Activated CD4-positive, alpha-beta memory T cell treated with anti-CD3 and anti-CD28 coated beads, Interleukin-2, amount 10 ng/mL, durations not matched to agents 7 days and 5 days (primary cell): ENCODE measurements around the gene PHTF1. TPM values are rescaled to one million over a fixed set of nuclear protein-coding genes. Genes with fewer than 3 reads are reported as not detected.

Experiments used
- CTCF ChIA-PET: fragments of 350-600 bp; sonication (Branson Sonifier 250); formaldehyde crosslinking; loops from one replicate; lab custom pipeline; 2021; ENCODE audit warnings: antibody characterized with exemption, inconsistent platforms; lab: Charles Lee
- POLR2A ChIA-PET: fragments of 350-600 bp; sonication (Branson Sonifier 250); formaldehyde crosslinking; loops from one replicate; lab custom pipeline; 2021; ENCODE audit warnings: antibody characterized with exemption; lab: Charles Lee
- DNase-seq: peaks from one replicate; pipeline ENCODE4 v3.0.0-alpha.2; 2020
- H3K27ac Mint-ChIP-seq: one replicate; pipeline ENCODE4 v1.8.0; 2021; ENCODE audit warnings: mild to moderate bottlenecking, mixed read lengths
- H3K27me3 Mint-ChIP-seq: one replicate; pipeline ENCODE4 v1.8.0; 2021; ENCODE audit warnings: mixed read lengths
- H3K36me3 Mint-ChIP-seq: one replicate; pipeline ENCODE4 v1.8.0; 2021; ENCODE audit warnings: low read depth, mixed read lengths
- H3K4me1 Mint-ChIP-seq: one replicate; pipeline ENCODE4 v1.8.0; 2021; ENCODE audit warnings: mixed read lengths
- H3K4me3 Mint-ChIP-seq: one replicate; pipeline ENCODE4 v1.8.0; 2021; ENCODE audit warnings: mild to moderate bottlenecking, mixed read lengths
- H3K9me3 Mint-ChIP-seq: one replicate; pipeline ENCODE4 v1.8.0; 2021; ENCODE audit warnings: mixed read lengths
- total RNA-seq, 2 experiments: library from RNA; stranded (reverse); gene quantifications; one replicate each; pipeline ENCODE4 v1.2.3, GENCODE V29; 2021

Gene PHTF1
- total RNA-seq, 2 experiments from 2014 or later, result 22.1 to 23.0 TPM

- Mint-ChIP-seq H3K27me3 (no peaks in the 10 kb centered on the region), H3K4me1 (peaks cover 12% of the 10 kb centered on the region), H3K9me3 (no peaks in the 10 kb centered on the region), H3K27ac (no peak overlapping the region), H3K4me3 (no peak overlapping the region), H3K36me3 (no peaks in the 10 kb centered on the region)
- ChIA-PET POLR2A (no interaction called here), CTCF (interaction anchor here (1.3 kb wide), 1 partner anchor 956 kb away, joined by 3 read pairs; a partner anchor contains a TSS)
- DNase-seq, result no peak
Observed at GRCh38 chr1:113674591-113674990, 84.7 kb downstream of the PHTF1 start.

GRCh38 chr1:113672491-113672890 lies 86.8 kb downstream of the PHTF1 start:
- POLR2A ChIA-PET, result no interaction called here
- no peaks in the 10 kb centered on the region for H3K36me3 Mint-ChIP-seq
- no peaks in the 10 kb centered on the region for H3K9me3 Mint-ChIP-seq
- DNase-seq, result no peak
- CTCF ChIA-PET, result no interaction called here
- no peaks in the 10 kb centered on the region for H3K27me3 Mint-ChIP-seq
- H3K4me1 Mint-ChIP-seq, result peaks cover 12% of the 10 kb centered on the region
- H3K4me3 Mint-ChIP-seq, result no peak overlapping the region
- H3K27ac Mint-ChIP-seq, result no peak overlapping the region

GRCh38 chr1:113670650-113671049 lies 88.6 kb downstream of the PHTF1 start:
- DNase-seq, result no peak
- H3K9me3 Mint-ChIP-seq, result no peaks in the 10 kb centered on the region
- no peaks in the 10 kb centered on the region for H3K36me3 Mint-ChIP-seq
- CTCF ChIA-PET, result interaction anchor here (0.9 kb wide), 1 partner anchor 16 kb away, joined by 3 read pairs; no protein-coding TSS in a partner anchor
- no peak overlapping the region for H3K4me3 Mint-ChIP-seq
- POLR2A ChIA-PET, result no interaction called here
- H3K4me1 Mint-ChIP-seq, result peaks cover 10% of the 10 kb centered on the region
- H3K27ac Mint-ChIP-seq, result no peak overlapping the region
- H3K27me3 Mint-ChIP-seq, result no peaks in the 10 kb centered on the region

GRCh38 chr1:113669988-113670387 lies 89.3 kb downstream of the PHTF1 start:
- H3K27ac Mint-ChIP-seq, result no peak overlapping the region
- H3K27me3 Mint-ChIP-seq, result no peaks in the 10 kb centered on the region
- POLR2A ChIA-PET, result no interaction called here
- no peaks in the 10 kb centered on the region for H3K9me3 Mint-ChIP-seq
- peaks cover 5% of the 10 kb centered on the region for H3K4me1 Mint-ChIP-seq
- CTCF ChIA-PET, result interaction anchor here (0.7 kb wide), 1 partner anchor 948 kb away, joined by 5 read pairs; no protein-coding TSS in a partner anchor
- H3K4me3 Mint-ChIP-seq, result no peak overlapping the region
- H3K36me3 Mint-ChIP-seq, result no peaks in the 10 kb centered on the region
- no peak for DNase-seq

- CTCF ChIA-PET, result no interaction called here
- Mint-ChIP-seq H3K27ac (no peak overlapping the region), H3K9me3 (no peaks in the 10 kb centered on the region)
Observed at GRCh38 chr1:113666126-113666525, 93.2 kb downstream of the PHTF1 start.

GRCh38 chr1:113665071-113665470 lies 94.2 kb downstream of the PHTF1 start:
- CTCF ChIA-PET, result no interaction called here

More at GRCh38 chr1:113666126-113666525, 93.2 kb downstream of the PHTF1 start:
- POLR2A ChIA-PET, result no interaction called here
- Mint-ChIP-seq H3K4me3 (no peak overlapping the region), H3K4me1 (no peaks in the 10 kb centered on the region), H3K27me3 (no peaks in the 10 kb centered on the region), H3K36me3 (no peaks in the 10 kb centered on the region)
- no peak for DNase-seq

GRCh38 chr1:113663165-113663951 lies 95.9 kb downstream of the PHTF1 start:
- Mint-ChIP-seq H3K27ac (no peak overlapping the region), H3K4me1 (no peaks in the 10 kb centered on the region)
- CTCF ChIA-PET, result no interaction called here

More at GRCh38 chr1:113665071-113665470, 94.2 kb downstream of the PHTF1 start:
- Mint-ChIP-seq H3K27ac (no peak overlapping the region), H3K36me3 (peaks cover 3% of the 10 kb centered on the region), H3K4me3 (no peak overlapping the region), H3K9me3 (no peaks in the 10 kb centered on the region), H3K4me1 (no peaks in the 10 kb centered on the region), H3K27me3 (no peaks in the 10 kb centered on the region)
- POLR2A ChIA-PET, result no interaction called here
- DNase-seq, result no peak

GRCh38 chr1:113662101-113662500 lies 97.2 kb downstream of the PHTF1 start:
- CTCF ChIA-PET, result no interaction called here
- Mint-ChIP-seq H3K4me3 (no peak overlapping the region), H3K27me3 (no peaks in the 10 kb centered on the region), H3K9me3 (no peaks in the 10 kb centered on the region), H3K4me1 (no peaks in the 10 kb centered on the region), H3K27ac (no peak overlapping the region), H3K36me3 (peaks cover 4% of the 10 kb centered on the region)
- DNase-seq, result no peak
- POLR2A ChIA-PET, result no interaction called here

More at GRCh38 chr1:113663165-113663951, 95.9 kb downstream of the PHTF1 start:
- H3K9me3 Mint-ChIP-seq, result no peaks in the 10 kb centered on the region
- no peak for DNase-seq
- no peak overlapping the region for H3K4me3 Mint-ChIP-seq
- no peaks in the 10 kb centered on the region for H3K27me3 Mint-ChIP-seq
- POLR2A ChIA-PET, result no interaction called here
- peaks cover 4% of the 10 kb centered on the region for H3K36me3 Mint-ChIP-seq

- Mint-ChIP-seq H3K4me1 (no peaks in the 10 kb centered on the region), H3K4me3 (no peak overlapping the region), H3K36me3 (peaks cover 4% of the 10 kb centered on the region), H3K9me3 (no peaks in the 10 kb centered on the region), H3K27ac (no peak overlapping the region), H3K27me3 (no peaks in the 10 kb centered on the region)
- ChIA-PET CTCF (no interaction called here), POLR2A (no interaction called here)
- DNase-seq, result no peak
Observed at GRCh38 chr1:113660088-113660487, 99.2 kb downstream of the PHTF1 start.

- ChIA-PET POLR2A (no interaction called here), CTCF (no interaction called here)
- no peaks in the 10 kb centered on the region for H3K27me3 Mint-ChIP-seq
- H3K27ac Mint-ChIP-seq, result no peak overlapping the region
- peaks cover 4% of the 10 kb centered on the region for H3K36me3 Mint-ChIP-seq
- no peaks in the 10 kb centered on the region for H3K4me1 Mint-ChIP-seq
- no peak for DNase-seq
- H3K4me3 Mint-ChIP-seq, result no peak overlapping the region
- H3K9me3 Mint-ChIP-seq, result no peaks in the 10 kb centered on the region
Observed at GRCh38 chr1:113659556-113659955, 99.7 kb downstream of the PHTF1 start.

GRCh38 chr1:113659035-113659434 lies 100.3 kb downstream of the PHTF1 start:
- no peaks in the 10 kb centered on the region for H3K27me3 Mint-ChIP-seq

GRCh38 chr1:113657556-113658063 lies 101.7 kb downstream of the PHTF1 start:
- Mint-ChIP-seq H3K36me3 (peaks cover 4% of the 10 kb centered on the region), H3K27ac (no peak overlapping the region), H3K4me1 (no peaks in the 10 kb centered on the region), H3K4me3 (no peak overlapping the region), H3K27me3 (no peaks in the 10 kb centered on the region), H3K9me3 (no peaks in the 10 kb centered on the region)
- no peak for DNase-seq
- ChIA-PET POLR2A (no interaction called here), CTCF (interaction anchor here (0.5 kb wide), 1 partner anchor 1439 kb away, joined by 3 read pairs; no protein-coding TSS in a partner anchor)

More at GRCh38 chr1:113659035-113659434, 100.3 kb downstream of the PHTF1 start:
- DNase-seq, result no peak
- H3K4me1 Mint-ChIP-seq, result no peaks in the 10 kb centered on the region
- no peaks in the 10 kb centered on the region for H3K9me3 Mint-ChIP-seq
- POLR2A ChIA-PET, result no interaction called here
- peaks cover 4% of the 10 kb centered on the region for H3K36me3 Mint-ChIP-seq
- H3K4me3 Mint-ChIP-seq, result no peak overlapping the region
- no peak overlapping the region for H3K27ac Mint-ChIP-seq
- CTCF ChIA-PET, result no interaction called here

- no peak for DNase-seq
- ChIA-PET POLR2A (no interaction called here), CTCF (no interaction called here)
- peaks cover 4% of the 10 kb centered on the region for H3K36me3 Mint-ChIP-seq
- H3K4me3 Mint-ChIP-seq, result no peak overlapping the region
- no peaks in the 10 kb centered on the region for H3K9me3 Mint-ChIP-seq
- H3K27me3 Mint-ChIP-seq, result no peaks in the 10 kb centered on the region
- no peaks in the 10 kb centered on the region for H3K4me1 Mint-ChIP-seq
- no peak overlapping the region for H3K27ac Mint-ChIP-seq
Observed at GRCh38 chr1:113657126-113657525, 102.2 kb downstream of the PHTF1 start.
